CD4-positive, alpha-beta T cell treated with Interleukin-15 for 4 hours (primary cell): Measurements from ENCODE around the gene HACD3.
"Not testable (repeated sequence)": the region's sequence is repeated elsewhere in the genome, so short reads cannot be mapped to it uniquely, and the experiment has no call there.

Experiments
- DNase-seq: peaks from one replicate; pipeline ENCODE4 v3.0.0-alpha.2; 2020; ENCODE audit warnings: low spot score

HACD3 gene

DNA sequence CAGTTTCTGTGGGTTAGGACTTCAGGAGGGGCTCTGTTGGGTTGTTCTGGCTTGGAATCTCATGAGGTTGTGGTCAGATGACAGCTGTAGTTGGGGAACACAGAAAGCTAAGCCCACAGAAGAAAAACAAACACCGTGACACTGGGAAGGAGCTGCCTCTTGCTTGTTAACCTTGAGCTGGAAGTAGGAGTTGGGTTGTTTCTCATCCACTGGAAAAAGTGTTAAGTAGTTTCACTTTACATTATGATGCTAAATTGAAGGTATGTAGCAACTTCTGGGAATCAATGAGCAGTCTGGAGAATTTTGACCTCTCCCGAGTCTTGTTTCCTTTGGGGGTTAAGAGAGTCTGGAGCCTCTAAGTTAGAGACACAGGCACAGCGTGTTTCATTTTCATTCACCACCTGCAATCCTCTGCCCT lies 20.4 kb downstream of the HACD3 start:
- DNase-seq = no peak

DNA sequence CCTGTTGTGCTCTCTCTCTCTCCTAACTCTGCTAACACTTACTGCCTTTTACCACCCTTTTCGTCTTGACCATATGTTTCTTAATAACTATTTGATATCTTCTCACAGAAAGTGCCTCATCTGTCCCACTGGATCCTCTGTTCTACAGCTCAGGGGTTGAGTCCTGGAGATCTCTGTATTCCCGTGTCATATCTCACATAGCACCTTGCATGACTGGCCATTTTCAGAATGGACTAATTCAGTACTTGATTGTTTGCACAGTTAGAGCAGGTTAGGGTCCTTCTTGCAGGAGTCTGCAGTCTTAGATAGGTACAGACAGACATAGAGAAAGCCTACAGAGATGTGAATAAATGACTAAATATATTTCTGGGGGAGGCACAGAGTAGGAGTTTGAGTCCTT lies 20.9 kb downstream of the HACD3 start:
- DNase-seq = no peak

DNA sequence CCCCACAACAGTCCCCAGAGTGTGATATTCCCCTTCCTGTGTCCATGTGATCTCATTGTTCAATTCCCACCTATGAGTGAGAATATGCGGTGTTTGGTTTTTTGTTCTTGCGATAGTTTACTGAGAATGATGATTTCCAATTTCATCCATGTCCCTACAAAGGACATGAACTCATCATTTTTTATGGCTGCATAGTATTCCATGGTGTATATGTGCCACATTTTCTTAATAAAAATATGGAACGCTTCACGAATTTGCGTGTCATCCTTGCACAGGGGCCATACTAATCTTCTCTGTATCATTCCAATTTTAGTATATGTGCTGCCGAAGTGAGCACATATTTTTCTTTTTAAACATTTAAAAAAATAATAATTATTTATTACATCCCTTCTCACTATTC lies 22.6 kb downstream of the HACD3 start:
- DNase-seq = not testable (repeated sequence)

DNA sequence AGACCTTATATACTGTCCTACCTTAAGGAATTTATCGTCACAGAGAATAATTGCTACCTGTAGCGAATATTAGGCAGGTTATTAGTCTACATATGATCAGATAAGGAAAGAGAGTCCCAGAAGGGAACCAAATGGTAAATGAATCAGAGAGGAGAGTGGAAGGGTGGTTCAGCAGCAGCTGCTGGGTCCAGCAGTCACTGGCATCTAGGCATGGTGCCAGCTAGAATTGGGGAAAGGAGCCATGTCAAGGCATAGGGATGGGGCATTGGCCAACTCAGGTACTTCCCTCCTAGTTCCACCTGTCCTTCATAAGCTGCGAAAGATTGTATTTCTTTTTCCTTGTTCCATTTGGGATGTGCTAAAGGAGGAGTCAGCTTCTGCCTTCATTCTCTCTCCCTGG lies 23.4 kb downstream of the HACD3 start:
- no peak for DNase-seq

DNA sequence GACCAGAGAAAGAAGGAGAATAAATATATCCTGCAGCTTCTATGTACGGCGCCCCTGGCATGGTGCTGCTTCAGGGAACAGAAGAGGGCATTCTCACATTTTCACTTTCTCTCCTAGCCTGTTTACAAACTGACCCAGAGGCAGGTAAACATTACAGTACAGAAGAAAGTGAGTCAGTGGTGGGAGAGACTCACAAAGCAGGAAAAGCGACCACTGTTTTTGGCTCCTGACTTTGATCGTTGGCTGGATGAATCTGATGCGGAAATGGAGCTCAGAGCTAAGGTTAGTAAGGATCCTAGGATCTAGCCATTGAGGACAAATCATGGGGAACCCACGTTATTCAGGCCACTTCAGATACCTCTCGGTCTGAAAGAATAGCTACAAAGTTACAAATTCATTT lies 26.4 kb downstream of the HACD3 start:
- no peak for DNase-seq

DNA sequence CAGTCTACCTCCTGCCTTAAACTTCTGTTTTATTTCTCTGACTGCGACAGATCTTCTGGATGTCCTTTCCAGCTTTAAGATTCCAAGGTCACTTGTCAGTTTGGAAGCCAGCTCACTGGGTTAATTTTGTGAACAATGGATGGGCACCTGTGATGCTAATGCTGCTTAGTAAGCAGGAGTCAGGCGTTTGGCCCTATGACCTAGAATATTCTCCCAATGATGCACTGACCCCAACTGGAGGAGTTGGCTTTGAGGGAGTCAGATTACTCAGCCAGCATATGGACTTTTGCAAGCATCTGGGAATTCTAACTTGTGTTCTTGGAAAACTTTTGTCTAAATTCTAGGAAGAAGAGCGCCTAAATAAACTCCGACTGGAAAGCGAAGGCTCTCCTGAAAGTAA lies 28.1 kb downstream of the HACD3 start:
- DNase-seq = no peak

DNA sequence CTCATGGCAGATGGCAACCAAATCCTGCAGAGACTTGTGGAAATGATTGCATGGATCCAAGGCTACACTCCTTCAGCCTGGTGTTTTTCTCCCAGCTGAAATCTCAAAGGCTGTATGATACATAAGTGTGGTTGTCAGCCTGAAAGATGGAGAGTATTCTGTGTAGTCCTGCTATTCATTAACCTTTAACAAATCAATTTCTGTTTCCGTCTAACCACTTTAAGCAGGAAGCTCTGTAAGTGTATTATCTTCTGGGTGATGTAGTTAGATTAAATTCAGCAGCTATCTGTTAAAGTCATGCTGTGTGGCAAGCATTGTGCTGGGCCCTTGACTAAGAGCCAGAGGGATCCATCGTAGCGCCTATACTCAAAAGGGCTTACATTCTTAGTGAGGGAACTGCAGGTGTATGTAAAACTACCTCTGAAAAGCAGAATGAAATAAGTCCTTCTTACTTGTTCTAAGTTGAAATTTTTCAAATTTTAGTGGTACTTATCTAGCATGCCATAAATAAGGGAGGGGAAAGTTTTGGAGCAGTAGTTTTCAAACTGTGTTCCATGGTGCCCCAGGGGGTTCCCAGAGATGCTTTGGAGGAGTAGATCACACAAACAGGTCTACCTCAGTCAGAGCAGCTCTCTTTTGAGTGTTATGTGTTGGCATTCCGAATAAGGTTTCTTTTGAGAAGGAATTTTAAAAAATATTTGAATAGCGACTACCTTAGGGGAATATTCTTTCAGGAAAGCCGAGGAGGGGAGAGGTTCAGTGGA lies 28.9 kb downstream of the HACD3 start:
- no peak for DNase-seq

DNA sequence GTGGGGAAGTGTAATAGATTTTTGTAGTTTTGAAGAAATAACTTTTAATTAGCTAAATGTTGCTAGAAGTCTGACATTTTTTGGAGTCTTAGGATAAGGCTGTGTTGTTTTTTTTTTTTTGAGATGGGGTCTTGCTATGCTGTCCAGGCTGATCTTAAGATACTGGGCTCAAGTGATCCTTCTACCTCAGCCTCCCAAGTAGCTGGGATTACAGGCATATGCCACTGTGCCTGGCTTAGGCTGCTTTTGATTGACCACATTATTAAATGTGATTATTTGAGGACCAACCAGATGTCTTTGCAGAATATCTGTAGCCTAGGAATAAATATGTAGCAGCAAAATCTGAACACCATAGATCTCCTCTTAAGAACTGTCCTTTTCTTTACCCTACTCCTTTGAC lies 29.7 kb downstream of the HACD3 start:
- DNase-seq = no peak

DNA sequence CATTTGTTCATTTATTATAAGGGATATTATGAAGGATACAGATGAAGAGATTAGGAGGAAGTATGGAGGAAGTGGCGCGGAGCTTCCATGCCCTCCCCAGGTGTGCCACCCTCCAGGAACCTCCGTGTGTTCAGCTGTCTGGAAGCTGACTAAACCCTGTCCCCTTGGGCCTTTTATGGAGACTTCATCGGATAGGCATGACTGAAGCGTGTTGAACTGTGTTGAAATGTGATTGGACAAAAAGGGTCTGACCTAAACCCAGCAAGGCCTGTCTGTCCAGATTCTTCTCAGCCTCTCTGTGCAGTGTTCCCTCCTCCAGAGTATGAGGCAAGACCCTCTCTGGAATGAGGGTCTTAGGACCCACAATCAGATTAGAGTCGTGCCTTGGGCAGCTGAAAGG lies 31.7 kb downstream of the HACD3 start:
- no peak for DNase-seq

DNA sequence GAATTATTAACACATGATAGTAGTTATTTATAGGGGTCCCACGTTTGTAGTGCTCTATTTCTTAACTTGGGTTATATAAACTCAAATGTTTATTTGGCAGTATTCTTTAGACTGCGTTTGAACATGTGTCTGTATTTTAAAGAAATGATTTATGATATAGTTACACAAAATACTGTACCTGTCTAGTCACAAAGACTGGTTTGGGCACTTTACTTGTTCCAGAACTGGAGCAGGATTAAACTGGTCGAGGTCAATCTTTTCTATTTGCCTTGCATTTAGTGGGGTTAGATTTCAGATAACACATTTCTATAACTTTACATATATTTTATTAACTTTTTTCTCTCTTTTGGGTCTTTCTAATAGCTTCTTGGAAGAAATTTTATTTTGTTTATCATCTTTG lies 39.5 kb downstream of the HACD3 start:
- no peak for DNase-seq

DNA sequence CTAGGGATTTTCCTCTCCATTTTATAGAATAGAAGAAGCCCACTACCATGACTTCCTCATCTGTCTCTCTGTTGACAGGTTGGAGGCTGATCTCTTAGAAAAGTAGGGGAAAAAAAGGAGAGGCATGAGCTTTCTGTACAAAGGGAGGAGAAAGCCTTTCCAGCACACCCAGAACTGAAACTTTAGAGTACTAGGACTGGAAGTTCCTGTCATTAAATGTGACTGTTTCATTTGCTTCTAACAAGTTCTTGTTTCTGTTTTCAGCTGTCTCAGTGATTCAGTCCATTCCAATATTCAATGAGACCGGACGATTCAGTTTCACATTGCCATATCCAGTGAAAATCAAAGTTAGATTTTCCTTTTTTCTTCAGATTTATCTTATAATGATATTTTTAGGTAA lies 41.7 kb downstream of the HACD3 start:
- DNase-seq = no peak

DNA sequence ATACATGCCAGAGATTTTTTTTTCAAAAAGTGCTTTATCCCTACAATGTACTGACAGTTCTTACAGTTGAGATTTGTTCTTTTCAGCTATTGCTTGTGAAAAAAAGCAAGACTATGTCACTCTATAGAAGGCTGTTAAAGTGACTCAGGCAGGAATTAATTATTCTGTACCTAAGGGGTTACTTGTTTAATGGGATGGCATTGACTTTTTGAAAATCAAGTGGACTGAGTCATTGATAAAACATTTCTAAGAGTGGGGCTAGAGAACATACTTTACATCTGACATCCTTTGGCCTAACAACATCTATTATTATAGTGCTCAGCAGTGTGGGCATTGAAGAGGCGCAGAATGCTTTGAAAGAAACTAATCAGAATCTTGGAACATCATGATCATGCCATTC lies 46.4 kb downstream of the HACD3 start:
- DNase-seq = no peak

DNA sequence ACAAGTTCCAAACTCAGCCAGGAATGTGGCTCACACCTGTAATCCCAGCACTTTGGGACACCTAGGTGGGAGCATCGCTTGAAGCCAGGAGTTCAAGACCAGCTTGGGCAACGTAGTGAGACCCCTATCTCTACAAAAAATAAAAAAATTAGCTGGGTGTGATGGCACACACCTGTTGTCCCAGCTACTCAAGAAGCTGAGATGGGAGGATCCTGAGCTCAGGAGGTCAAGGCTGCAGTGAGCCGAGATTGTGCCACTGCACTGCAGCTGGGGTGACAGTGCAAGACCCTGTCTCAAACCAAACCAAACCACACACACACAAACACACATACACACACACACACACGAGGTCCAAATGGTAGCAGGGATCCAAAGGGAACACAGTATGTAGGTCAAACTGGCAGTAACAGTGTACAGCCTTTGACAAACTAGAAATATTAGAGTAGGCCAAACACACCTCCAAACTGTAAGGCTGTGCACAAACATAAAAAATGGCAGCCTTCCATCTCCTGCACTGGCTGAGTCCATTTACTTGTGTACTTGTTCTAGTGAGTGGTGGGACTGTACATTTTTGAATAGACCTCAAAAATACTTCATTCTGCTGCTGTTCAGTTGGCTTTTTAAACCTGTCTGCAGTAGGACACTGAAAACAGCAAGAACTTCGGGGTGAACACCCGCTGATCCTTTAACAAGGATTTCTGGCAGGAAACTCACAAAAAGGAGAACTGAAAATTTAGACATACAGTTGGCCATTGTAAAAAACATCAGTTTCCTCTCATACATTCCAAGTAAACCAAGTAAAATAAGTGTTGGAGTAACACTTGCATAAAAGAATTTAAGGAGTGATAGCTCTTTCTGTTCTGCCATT lies 47.1 kb downstream of the HACD3 start:
- no peak for DNase-seq

DNA sequence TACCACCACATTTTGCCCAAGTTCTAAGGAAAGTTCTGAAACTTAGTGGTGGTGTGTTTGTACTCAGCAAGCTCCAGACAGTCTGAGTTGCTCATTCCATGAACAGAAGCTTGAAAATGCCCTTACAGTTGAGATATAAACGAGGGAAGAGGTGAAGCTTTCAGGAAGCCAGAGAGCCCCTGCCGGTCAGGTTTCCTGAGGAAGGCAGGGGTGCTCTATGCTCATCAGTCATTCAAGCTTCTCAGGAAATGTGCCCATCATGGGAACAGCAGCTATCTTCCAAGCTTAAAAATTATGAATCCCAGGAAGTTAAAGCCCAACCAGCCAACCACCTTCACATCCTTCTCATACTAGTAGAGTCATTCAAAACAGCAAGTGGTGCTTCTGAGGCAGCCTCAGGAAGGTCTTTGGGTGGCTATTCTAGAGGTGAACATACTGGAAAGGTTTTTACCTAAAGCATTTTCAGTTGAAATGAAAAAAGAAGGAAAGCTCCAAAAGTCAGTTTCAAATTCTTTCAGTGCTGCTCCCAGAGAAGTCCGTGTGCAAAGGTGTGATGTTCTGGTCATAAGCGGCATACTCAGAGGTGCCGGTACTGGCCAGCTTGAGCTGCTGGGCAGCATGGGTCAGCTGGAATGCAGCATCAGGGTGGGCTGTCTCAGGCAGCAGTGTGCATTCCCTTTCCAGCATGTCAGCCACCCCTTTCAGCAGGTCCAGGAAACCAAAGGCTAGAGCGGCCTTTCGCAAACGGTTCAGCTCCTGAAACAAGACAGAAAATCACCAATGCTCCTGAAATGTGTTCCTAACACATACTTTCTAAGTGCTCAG lies 48.9 kb downstream of the HACD3 start:
- DNase-seq = no peak

DNA sequence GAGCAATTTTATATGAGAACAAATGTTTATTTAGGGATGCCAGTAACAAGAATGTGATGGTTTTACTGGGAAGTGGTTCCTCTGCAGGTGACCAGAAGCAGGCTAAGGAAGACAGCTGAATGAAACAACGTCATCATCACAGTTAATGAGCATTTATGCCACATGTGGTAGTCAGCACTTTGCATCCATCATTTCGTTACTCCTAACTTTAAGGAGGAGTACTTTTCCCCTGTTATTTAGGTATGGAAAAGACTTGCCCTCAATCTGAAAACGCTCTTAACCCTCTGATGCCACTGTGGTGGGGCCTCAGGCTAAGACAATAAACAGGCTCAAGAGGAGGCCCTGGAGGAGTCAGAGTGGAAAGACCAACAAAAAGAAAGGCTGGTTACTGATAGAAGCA lies 49.5 kb downstream of the HACD3 start:
- no peak for DNase-seq

DNA sequence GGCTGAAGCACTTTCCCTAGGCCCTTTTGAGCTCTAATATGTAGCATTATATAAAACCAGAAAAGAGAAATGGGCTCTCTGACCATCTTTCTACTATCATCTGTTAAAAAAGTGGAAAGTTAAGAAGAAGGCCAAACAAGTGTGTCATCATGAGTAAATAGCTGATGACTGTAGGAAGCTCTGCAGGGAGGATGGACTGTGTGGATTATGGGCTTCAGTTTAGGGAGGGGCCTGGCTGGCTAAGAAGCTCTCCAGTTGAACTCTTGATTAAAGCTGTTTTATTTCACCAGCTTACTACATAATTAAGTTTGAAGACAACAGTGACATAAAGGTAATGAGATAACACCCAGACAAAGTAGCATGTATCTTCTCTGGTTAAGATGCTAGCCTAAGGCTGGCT lies 50.0 kb downstream of the HACD3 start:
- DNase-seq = no peak

DNA sequence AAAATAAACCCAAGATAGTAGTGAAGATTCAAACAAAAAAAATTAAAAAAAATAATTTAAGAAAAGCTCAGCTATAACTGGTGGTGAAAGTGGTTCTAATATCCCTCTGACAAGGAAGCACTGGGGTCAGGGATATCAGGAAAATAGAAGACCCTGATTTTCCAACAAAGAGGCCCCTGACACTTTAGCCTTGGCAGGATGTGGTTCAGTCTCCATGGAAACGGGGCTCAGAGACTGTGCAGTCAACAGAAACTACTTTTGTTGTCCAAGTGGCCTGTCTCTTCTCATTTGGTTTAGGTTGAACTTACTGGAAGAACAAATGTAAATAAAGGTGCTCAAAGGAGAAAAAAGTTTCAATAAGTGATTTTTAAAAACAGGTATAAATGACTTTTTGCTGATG lies 53.4 kb downstream of the HACD3 start:
- DNase-seq = peak; percentile 60

DNA sequence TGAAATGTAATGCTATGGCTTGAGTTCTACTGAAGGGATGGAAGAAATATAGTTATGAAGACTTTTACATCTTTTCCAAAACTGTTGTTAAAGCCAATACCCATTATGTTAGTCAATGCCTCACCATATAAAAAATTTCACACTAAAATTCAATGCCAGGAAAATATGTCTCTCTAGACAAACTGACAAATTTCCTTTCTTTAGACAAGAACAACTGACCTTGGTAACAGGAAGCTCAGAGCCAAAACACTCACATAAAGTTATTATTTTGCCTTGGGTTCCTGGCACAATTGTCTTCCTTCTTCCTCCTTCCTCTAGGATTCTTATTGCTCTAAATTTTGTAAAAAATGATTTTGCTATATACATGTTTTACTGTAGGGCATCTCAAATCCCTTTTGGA lies 54.0 kb downstream of the HACD3 start:
- DNase-seq = no peak

DNA sequence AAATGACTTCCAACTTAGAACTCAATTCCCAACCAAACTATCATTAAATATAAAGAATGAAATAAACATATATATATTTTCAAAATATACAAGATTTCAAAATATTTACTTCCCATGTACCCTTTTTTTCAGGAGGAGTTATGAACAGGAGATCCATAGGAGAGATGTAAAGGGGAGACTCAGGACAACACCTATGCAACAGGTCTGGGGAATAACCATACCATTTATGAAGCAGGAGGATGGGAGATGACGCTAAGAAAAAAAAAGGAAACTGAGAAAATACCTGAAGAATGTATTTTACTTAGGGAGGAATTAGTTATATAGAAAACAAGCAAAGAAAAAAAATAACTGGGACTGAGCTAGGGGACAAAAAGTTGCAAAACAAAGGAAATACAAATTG lies 56.8 kb downstream of the HACD3 start:
- DNase-seq = no peak

DNA sequence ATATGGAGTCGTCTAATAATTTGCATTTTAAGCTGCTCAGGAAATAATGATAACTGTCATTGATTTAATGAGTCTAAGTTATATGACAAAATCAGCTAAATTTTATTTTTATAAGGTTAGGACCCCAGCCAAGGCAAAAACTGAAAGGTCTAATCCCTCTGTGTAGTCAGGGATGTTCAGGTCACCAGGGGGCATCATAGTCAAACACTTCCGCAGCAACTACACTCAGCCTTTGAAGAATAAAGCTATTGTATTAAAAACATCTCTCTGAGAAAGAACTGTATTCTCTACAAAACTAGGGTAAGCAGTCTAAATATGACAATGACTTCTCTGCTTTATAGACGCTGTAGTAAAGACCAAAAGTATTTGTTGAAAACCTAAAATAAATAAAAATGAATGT lies 65.7 kb downstream of the HACD3 start:
- DNase-seq = no peak

DNA sequence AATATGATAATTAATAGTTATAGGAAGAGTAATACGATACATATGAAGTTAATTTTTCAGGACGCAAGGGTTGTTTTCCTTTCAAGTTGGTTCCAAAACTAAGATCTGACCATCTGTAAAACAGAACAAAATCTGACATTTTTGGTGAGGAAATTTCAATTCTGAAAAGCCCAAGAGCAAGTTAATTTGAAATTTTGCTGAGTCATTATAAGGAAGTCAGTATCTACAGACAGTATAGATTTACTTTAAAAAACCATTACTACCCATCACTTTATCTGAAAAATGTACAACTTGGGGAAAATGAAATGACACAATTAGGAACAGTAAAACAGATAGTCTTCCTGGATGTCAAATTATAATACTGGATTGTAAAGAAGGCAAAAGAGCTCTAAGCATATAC lies 68.2 kb downstream of the HACD3 start:
- DNase-seq = no peak

DNA sequence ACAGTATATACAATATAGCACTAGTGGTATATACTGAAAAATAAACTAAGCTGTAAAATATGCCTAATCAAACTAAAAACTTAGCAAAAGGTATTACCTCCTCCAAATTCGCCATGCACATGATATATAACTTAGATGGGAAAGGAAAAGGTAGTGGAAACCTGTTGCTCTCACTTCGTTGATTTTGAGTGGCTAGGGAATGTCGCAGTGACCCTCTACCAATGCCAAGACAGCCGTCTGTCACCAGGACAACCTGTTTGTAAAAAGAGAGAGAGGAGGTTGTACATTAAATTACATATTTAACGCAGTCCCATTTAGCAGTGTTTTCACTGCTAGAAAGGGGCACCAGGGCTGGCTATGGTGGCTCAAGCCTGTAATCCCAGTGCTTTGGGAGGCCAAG lies 69.4 kb downstream of the HACD3 start:
- no peak for DNase-seq

DNA sequence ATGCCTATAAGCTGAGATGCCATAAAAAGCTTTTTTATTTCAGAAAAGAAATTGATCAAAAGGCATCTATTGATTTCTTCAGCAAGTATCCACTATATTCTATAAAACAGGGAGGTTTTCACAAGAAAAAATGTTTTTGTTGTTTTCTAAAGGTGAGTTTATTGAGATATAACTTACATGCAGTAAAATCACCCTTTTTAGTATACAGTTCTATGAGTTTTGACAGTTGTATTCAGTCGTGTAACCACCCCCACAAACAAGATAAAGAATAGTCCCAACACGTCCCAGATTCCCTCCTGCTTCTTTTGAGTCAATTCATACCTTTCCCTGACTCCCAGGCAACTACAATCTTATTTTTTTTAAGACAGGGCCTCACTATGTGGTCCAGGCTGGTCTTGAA lies 72.9 kb downstream of the HACD3 start:
- no peak for DNase-seq
